Retina (tissue), 1 donor: ENCODE results near the gene ARMC3.

Experiments
- DNase-seq: peaks from one replicate; pipeline ENCODE4 v3.0.0-alpha.2; 2016

ARMC3 gene

DNA sequence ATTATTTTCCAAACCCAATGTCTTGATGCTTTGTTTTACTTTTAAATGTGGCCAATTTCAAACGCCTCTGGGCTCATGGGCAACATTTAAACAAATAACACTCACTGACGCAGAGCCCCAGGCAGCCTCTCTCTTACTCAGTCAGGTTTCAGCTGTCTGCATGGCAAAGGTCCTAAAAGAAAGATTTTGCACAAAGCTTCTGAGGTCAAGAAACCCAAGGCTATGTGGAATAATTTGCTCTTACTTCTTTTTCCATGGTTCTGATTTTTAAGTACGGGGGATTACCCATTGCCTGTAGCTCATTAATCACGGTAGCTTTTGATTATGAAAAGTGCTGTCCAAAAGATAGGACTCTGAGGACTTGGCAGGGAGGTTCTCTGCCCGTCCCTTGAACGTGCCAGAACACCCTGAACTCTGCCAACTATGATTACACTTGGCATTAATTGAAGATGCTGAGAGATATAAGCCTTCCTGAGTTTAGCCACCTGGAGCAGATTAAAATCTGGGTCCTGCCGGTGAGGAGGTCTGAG is 153.4 kb downstream of the ARMC3 start:
- no peak for DNase-seq

DNA sequence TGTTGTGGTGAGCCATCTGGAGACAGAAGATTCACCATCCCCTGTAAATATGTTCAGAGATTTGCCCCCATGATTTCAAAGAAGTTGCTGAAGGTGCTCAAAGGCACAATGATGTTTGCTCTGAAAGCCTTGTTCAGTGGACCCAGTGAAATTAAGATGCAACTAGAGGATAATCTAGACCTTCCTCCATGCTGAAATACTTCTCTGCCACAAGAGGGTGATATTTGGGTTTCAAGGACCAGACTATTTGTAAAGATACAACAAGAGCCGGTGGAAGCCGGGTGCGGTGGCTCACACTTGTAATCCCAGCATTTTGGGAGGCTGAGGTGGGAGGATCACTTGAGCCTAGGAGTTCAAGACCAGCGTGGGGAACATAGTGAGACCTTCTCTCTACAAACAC is 154.0 kb downstream of the ARMC3 start:
- no peak for DNase-seq
